Fibroblast of pulmonary artery (primary cell): Measurements from ENCODE around the gene MED13.

Experiments used
- DNase-seq: peaks from one replicate; pipeline ENCODE4 v3.0.0-alpha.2; 2010; ENCODE audit warnings: low read depth
- H3K4me3 ChIP-seq: replicated peaks from 2 replicates; pipeline ENCODE4 v1.5.1; 2011; ENCODE audit warnings: low read depth, mild to moderate bottlenecking, control low read depth, low read length, moderate library complexity
- TF ChIP-seq, protein P1 (sequence below): IDR thresholded peaks from 2 replicates; pipeline ENCODE4 v1.5.1; 2011; ENCODE audit warnings: mild to moderate bottlenecking, control low read depth, low read length, inconsistent platforms; ENCODE audit errors: missing control alignments

MED13 gene

DNA sequence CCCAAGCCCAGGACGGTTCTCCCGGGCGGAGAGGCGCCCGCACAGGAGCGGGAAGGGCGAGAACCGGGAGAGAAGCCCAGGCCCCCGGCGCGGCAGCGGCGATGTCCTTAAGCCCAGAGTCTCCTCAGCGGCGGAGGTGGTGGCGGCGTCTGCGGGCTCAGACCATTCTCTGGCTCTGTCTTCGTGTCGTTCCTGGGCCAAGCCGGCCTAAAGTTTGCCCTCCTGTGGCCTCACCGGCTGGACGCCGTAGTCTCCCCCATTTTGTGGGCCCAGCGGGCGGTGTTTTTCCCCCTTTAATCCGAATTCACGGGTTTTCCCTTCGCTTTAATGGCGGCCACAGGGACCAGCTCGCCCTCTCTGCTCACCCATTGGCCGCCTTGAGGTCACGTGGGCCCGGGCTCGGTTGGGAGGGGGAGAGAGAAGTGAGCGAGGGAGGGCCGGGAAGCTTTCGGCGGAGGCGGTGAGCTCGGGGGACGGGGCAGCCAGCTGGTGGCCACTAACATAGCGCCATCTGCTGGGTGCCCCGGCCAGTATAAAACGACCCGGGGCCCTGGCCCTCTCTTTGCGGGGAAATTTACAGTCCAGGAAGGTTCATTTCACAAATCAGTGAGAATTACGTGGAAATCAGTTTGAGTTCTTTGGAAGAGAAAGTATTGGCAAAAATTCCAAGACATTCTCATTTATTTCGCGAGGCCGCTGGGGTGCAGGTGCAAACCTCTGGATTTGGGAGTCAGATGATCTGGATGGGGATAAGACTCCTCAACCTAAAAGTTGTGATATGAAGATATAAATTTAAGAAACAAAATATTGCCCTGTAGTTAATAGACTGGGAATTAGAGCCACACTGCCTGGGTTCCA, 762 bp upstream of the MED13 start:
- TF ChIP-seq, protein P1, sequence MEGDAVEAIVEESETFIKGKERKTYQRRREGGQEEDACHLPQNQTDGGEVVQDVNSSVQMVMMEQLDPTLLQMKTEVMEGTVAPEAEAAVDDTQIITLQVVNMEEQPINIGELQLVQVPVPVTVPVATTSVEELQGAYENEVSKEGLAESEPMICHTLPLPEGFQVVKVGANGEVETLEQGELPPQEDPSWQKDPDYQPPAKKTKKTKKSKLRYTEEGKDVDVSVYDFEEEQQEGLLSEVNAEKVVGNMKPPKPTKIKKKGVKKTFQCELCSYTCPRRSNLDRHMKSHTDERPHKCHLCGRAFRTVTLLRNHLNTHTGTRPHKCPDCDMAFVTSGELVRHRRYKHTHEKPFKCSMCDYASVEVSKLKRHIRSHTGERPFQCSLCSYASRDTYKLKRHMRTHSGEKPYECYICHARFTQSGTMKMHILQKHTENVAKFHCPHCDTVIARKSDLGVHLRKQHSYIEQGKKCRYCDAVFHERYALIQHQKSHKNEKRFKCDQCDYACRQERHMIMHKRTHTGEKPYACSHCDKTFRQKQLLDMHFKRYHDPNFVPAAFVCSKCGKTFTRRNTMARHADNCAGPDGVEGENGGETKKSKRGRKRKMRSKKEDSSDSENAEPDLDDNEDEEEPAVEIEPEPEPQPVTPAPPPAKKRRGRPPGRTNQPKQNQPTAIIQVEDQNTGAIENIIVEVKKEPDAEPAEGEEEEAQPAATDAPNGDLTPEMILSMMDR, result peak; percentile 76
- DNase-seq, result peak; percentile 98
- peak overlapping the region; percentile 97 for H3K4me3 ChIP-seq

DNA sequence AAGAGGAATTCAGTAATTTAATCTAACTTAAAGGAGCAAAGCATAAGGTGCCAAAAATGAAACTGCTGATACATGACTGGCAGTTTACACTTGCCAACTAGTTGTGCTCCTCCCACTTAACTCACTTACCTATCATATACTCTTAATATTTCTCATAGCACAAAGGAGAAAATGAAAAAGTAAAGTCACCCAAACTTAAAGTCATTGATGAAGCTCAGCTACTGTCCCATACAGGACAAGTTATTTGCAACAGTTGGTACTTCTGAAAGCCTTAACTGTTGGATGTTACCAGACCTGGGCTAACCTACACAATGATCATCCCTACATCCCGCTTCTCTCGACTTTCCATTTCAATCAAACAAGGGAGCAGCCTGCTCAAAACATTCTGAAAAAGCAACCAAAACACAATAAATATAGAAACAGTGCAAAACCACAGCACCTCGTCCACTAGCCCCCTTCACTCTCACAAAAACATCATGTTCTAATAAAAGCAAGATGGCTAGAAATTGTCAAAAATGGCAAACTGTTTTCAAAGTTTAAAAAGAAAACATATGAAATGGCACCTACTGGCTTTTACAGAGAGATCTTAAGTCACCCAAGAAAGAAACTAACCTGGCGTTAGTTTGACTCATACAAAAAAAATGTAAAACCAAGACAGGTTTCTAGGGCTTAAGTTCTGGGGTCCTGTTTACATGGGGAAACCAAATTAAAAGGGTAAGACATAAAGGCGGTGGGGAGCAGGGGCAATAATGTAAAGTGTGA, 868 bp downstream of the MED13 start:
- DNase-seq, result peak; percentile 27
- TF ChIP-seq, protein P1, result no peak
- H3K4me3 ChIP-seq, result peak overlapping the region; percentile 97

DNA sequence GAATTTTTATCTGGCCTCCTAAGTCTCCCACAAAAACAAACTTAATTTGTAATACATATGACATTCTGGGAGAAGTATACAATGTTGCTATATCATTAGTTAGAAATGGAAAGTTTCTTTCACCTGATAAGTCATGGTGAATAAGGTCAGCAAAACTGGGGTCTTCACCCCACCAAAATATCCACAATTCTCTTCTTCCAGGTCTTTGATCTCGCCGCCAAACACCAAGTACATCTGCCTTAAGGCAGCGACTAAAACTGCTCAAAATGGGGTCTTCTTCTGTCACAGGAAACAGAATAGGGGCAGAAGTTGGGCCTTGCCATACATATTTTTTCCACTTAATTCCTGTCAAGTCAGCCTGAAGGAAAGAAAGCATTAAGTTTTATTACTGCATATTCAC, 2.1 kb downstream of the MED13 start:
- TF ChIP-seq, protein P1, result no peak
- peak overlapping the region; percentile 97 for H3K4me3 ChIP-seq
- DNase-seq, result no peak

DNA sequence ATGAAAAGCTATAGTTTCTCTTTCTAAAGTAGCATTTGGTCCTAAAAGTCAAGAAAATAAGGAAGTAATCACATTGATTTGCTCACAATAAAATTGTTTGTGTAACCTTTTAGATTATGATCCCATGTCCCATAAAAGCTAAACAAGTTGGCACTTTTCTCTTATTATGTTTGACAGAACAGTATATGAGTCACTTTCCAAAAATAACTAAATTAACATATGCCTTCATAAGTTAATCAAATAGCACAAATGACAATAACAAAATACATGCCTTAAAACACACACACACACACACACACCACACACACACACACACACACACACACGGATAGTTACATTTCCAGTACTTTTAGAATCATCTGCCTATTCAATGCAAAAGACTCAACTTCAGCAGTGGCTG, 2.8 kb downstream of the MED13 start:
- H3K4me3 ChIP-seq, result peak overlapping the region; percentile 97
- TF ChIP-seq, protein P1, result no peak
- DNase-seq, result peak; percentile 26

GRCh38 chr17:62059414-62059813, 5.7 kb downstream of the MED13 start:
- TF ChIP-seq, protein P1, result no peak
- H3K4me3 ChIP-seq, result no peak overlapping the region
- no peak for DNase-seq

DNA sequence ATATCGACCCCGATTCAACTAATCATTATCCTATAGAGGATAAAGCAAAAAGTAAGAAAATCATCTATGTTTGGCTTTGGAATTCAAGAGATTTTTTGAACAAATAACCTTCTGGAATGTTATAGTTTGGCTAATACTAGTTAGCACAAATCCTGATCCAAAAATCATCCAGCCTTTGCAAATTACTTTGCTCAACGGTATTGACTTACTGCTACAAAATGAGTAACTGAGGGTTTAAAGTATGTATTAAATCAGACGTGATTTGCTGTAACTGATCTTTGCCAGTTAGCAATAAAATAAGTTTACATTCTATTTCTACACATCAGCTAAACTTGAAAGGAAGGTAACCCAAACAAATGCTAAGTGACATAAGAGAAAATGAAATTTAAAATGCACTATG, 6.5 kb downstream of the MED13 start:
- H3K4me3 ChIP-seq, result no peak overlapping the region
- DNase-seq, result no peak
- TF ChIP-seq, protein P1, result no peak
